Renal cortex interstitium (tissue), 11 donors: ENCODE results near the gene SOD1. TPM values are rescaled to one million over a fixed set of nuclear protein-coding genes. Genes with fewer than 3 reads are reported as not detected.

Source experiments
- DNase-seq, 11 donors: peaks; one replicate each; pipeline ENCODE4 v3.0.0-alpha.2; 2013; ENCODE audit warnings: low read depth in 9 of 11, low spot score in 4 of 11; ENCODE audit errors: extremely low read depth in 1 of 11
- polyA plus RNA-seq, 3 donors: library from polyadenylated mRNA; unstranded; fragments of 120-200 nt; gene quantifications; one replicate each; pipeline ENCODE4 v1.2.1, GENCODE V29; 2013; ENCODE audit not compliant: insufficient read length in 3 of 3

Gene SOD1
- polyA plus RNA-seq, 3 donors: 252 to 276 (median 255) TPM

DNA sequence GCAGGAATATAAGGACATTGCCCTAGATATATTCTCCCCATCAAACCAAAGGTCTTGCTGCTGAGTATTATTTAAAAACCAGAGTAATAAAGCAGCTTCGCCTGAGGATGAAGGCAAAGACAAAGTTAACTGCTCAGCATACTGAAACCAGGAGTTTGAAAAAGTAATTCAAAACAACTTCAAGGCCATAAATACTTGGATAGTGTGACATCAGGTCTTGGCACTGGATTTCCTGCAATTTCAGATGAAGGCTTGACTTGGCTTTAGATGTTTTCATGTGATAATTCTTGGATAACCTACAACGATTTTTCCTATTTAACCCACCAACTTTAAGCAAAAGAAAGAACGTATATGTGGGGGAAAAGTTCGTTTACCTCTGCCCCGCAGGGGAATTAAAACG lies 10.6 kb downstream of the SOD1 start:
- no peak for DNase-seq

DNA sequence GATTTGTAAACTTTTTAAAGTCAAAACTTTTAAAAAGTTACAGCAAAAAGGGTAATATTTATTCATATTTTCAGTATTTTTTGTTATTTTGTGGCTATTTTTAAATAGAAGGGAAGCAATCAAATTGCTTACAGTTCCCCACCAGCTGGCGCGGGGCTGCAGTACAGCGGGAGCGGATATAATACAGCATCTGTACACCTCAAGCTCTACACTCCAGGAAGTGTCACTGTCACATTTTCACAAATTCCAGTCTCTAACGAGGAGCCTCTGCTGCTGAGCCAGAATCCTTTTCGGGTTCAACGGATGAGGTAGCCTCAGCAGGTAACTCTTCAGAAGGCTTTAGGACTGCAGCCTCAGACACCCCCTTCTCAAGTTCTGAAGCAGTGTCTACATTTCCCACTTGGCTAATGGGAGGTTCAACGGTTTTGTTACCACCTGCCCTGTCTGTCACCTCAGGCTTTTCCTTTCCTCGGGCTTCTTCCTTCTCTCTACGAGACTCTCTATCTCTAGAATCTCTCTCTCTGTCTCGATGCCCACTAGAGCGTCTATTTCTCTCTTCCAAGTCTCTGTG lies 11.7 kb downstream of the SOD1 start:
- DNase-seq: no peak

DNA sequence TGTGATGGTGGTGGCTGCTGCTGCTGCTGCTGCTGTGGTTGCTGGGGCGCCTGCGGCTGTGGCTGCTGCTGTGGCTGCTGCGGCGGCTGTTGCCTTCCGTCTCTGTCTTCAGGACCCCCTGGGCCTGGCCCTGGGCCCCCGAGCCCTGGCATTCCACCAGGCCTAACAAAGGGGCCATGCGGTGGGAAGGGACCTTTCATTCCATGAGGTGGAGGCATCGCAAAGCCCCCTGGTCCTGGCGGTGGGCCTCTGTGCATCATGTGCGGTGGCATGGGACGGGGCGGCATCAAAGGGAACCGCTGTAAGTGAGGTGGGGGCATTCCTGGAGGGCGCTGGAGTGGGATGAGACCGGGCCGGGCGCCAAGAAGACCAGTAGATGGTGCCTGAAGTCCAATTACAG lies 12.4 kb downstream of the SOD1 start:
- no peak for DNase-seq

DNA sequence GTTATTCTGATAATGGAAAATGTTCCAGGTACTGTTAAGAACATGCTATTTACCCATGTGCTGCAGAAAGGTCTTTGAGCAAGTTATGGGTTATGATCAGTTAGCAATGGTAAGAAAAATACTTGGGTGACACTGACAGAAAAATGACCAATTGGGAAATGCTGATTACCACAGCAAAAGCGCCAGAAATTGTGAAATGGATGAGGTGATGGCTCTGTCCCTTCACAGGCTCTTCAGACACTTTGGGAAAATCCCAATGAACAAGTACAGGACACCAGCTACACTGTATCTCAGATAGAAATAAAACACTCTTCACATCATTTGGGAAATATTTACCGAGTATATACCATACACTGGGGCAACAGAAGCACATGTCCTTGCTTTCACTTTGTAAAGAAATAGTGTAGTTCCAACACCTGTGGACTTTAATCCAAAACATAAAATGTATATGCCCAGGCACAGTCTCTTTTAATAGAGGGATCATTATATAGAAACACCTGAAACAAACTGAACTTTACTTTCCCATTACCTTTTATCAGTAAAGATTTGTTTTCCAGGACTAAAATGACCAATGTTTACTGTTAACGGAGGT lies 13.9 kb downstream of the SOD1 start:
- DNase-seq: no peak

DNA sequence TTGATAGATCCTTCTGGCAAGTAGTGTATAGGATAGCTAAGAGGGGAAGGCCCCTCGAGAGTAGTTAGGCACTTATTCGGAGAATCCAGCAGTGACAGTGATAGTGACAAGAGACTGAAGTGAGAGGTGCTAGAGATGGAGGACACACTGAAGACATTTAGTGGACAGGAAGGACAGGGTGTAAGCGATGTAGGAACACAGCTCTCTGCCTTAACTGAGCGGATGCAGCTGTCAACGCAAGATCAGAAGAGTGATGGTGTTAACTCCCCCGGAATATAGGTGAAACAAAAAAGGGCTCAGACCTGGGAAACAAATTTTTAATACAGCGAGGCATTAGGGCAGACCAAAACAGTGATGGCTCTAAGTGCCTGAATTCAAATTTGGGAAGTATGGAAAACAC lies 15.8 kb downstream of the SOD1 start:
- DNase-seq: no peak

DNA sequence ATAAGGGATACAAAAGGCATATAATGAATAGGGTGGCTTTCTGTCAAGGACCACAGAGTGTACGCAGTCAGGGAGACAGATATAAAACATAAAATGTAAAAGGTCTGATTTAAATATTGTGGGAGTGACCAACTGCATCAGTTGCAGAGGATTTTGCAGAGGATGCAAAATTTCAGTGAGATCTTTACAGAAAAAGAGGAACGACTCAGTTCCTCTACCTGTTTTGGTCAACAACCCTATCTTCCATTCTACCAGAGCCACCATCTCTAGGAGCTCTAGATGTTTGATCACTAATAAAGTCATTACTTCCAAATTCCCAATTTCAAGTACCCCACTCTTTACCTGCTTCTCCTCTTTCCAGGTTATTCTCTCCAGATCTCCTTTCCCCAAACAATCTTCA lies 16.5 kb downstream of the SOD1 start:
- DNase-seq: no peak

DNA sequence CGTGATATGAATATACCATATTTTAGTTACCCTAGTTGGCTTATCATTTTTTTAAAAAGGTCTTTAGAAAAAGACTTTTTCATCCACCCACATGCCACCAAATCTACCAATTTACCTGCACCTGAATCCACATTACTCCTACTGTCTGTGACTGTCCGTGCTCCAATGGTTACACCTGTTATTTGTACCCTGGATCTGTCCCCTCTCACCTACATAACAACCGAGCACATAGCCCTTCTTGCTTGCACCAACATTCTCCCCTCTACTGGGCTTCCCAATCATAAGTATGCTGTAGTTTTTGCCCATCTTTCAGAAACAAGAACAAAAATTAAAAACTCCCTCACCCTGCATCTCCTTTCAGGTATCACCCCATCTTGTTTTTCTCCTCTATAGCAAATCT lies 17.6 kb downstream of the SOD1 start:
- no peak for DNase-seq

DNA sequence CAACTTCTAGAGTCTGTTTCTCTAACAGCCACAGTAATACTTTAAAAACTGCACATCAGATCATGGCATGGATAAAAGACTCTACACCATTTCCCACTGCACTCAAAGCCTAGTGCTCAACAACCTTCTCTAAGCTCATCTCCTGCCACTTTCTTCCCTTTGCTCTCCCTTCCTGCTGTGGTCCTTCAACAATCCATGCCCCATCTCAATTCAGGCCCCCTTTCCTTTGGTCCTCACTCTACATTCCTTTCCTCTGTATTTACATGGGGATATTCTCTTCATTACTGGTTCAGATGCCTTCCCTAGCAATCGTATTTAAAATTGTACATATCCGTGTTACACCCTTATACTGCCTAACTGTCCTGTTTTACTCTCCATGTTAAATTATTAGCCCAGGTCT lies 19.0 kb downstream of the SOD1 start:
- no peak for DNase-seq

DNA sequence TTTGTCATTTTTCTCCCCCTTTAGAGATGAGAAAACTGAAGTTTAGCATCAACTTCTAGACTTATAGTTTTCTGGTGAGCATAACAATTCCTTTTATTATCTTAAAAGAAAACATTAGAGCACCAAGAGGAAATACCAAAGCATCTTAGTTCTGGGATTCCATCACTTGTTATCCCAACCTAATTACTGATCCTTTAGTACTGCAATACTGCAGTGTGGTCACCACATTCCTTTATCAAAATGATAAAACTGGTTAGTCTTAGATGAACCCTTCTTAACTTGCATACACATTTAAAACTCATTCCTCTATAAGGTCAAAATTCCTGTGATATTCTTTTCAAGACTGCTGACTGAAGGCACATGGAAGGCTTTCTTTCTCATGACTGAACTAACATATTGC lies 23.1 kb downstream of the SOD1 start:
- no peak for DNase-seq

DNA sequence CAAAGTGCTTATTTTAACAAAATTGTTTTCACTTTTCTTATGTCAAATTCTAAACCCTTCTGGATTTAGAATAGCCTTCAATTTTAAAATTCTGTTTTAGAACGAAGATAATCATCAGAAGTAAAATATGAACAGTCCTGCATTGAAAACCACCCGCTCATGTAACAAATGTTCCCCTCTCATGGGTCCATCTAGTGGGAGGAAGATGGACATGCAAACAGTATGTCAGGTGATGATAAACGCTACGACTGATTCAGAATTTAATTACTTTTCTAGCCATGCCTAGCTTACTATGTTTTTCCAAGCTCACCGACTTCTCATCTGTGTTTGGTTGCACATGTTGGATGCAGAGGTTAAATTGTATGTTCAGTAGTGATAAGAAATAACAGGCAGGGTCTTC lies 23.5 kb downstream of the SOD1 start:
- no peak for DNase-seq

DNA sequence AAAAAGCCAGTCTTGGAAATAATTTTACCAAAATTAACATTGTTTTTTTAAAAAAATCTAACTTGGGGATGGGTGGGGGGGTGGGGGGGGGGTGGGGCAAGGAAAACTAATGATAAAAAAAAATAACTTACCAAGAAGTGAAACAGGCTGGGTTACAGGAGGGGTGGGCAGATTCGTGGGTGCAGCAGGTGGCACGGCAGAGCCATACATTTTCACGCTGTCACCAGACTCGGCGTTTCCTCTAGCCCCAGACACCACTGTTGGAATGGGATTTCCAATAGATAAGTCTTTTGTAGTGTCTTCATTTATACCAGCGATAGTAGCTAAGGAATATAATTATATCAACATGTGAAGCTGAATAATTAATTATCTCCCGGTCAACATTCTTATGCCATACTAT lies 25.4 kb downstream of the SOD1 start:
- no peak for DNase-seq

DNA sequence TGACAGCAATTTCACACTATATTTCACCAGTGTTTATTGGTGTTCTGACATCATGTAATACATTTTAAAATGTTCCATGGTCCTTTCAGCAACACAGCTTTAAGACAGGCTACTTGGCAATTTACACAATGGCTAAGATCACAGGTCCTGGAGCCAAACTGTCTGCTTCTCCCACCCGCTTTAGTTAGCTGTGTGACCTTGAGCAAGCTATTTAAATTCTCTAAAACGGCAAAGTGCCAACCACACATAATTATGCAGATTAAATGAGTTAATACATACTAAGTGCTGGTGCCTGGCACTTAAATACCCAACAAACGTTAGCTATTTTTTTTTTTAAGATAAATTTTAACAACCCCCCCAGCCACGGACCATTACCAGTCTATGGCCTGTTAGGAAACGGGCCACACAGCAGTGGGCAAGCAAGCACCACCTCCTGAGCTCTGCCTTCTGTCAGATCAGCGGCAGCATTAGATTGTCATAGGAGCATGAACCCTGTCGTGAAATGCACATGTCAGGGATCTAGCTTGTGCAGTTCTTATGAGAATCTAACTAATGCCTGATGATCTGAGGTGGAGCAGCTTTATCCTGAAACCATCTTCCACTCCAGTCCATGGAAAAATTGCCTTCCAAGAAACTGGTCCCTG lies 26.9 kb downstream of the SOD1 start:
- peak in 1 of 11 donors; percentile 15 for DNase-seq

DNA sequence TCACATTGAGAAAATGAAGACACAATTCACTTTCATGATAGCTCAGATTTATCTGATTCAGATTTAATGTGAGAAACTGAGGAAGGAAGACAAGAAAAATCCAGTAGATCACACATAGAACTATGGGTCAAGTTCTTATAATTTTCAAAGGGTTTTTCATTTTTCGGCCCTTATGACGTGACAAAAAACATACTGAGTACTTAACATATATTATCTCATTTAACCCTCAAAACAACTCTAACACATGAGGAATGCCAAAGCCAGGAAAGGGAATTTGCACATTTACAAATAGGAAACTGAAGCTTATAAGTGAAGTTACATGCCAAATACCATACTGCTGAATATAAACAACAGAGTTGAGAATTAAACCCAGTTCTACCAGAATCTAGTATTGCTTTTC lies 27.6 kb downstream of the SOD1 start:
- no peak for DNase-seq

DNA sequence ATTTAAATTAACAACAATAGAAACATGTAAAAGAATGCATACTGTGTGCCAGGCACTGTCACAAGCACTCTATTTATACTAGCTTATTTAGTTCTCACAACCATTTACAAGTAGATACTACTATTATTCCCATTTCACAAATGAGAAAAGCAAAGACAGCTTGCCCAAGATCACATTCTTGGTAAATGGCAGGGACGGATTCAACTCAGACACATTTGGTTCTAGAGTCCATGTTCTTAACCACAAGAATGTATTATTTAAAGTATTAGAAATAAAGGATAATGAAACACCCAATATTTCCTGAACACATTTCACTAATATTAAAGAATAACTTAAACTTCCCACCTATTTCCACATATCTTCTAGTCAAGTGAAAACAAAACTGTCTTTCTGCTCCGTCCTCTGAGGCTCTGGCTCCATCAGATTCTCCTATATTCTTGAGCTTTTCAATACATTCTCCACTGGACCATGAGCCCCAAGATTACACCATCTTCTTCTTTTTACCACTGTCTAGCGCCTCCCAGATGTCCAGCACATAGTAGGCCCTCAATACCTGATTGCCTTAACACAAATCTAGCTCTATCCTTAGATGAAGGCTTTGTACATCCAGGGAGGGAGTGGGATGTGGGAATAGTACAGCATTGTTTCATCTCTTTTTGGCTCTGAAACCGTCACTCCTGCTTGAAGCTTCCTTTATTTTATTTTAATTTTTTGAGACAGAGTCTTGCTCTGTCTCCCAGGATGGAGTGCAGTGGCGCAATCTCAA lies 29.3 kb downstream of the SOD1 start:
- DNase-seq: no peak

DNA sequence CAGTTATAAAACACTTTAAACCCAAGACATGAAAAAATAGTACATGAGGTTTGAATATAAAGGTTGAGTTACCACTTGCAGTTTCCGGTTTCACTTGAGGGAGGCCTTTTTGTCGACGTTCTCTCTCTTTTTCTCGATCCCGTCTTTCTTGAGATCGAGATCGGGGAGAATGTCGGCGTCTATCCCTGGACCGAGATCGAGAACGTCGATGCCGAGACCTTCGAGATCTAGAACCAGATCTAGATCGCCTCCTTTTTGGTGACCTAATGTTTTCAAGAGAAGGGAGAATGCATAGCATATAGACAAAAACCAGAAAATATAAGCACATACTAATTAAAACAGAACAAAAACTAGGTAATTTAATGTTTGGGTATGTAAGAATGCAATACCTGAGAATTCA lies 33.7 kb downstream of the SOD1 start:
- no peak for DNase-seq

DNA sequence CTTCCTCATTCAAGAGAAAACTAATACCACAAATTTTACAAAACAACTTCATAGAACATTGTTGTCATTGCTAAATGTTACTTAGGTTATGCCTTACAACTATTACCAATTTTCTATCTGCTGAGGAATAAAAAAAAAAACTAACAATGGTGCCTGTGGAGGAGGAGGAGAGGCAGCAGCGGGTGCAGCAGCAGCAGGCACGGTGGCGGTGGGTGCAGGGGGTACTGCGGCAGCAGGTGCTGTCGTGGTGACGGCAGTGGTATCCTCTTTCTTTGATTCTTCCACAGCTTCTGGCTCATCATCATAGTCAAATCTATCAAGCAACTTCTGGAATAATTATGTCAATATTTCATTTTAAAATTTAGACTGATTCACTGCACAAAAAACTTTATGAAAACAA lies 36.9 kb downstream of the SOD1 start:
- DNase-seq: no peak

DNA sequence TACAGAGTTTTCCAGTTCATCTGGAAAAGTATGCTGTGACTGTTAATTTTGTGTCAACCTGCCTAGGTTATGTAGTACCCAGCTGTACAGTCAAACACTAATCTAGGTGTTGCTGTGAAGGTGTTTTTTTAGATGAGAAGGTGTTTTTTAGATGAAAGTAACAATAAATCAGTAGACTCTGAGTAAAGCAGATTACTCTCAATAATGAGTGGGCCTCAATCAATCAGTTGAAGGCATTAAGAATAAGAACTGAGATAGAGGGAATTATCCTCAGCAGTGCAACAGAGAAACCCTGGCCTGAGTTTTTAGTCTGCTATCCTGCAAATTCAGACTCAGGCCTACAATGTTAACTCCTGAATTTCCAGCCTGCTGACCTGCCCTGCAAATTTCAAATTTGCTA lies 39.0 kb downstream of the SOD1 start:
- no peak for DNase-seq

DNA sequence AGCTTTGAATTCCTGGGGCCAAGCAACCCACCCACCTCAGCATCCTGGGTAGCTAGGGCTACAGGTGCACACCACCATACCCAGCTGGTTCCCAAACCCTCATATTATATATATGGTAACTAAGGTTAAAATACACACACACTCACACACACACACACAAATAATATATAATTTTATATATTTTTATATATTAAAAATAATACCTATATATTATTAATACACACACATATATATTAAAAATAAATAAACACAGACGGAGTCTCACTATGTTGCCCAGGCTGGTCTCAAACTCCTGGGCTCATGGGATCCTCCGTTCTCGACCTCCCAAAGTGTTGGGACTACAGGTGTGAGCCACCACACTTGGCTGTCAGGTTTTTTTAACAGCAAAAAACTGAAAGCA lies 40.5 kb downstream of the SOD1 start:
- DNase-seq: no peak

DNA sequence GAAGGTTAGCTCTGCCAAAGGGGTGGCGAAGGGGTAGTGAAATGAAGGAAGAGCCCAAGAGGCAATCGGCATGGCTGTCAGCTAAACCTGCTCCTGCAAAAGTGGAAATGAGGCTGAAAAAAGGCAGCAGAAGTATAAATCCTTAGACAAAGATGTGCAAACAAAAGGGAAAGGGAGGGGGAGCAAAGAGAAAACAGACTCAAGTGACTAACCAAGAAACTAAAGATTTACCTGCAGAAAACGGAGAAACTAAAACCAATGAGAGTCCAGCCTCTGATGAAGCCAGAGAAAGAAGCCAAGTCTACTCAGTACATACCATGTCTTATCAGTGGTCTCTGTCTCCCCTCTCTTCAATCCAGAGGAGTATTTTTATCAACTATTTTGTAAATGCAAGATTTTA lies 47.1 kb downstream of the SOD1 start:
- no peak for DNase-seq

DNA sequence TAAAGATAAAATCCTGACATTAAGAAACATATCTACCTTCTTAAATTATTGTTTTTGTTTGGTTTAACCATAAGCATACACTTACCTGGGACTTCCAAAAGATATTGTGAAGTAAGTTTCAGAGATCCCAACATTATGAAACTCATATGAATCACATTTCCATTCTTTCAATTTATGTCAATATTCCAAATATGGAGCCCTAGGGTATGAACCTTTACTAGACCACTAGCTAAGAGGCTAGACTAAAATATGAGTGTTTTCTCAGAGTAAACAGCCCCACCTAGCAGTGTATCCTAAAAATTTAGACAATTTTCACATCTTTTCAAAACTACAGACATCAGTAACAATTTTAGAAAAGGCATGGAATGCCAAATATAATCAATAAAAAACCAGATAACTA lies 48.0 kb downstream of the SOD1 start:
- DNase-seq: no peak
